GM19372 (cell line): Measurements from ENCODE around the gene WDFY1.
A peak's percentile ranks its signal among the peaks of the same experiment; 100 is the strongest.
"Not testable (repeated sequence)": the region's sequence is repeated elsewhere in the genome, so short reads cannot be mapped to it uniquely, and the experiment has no call there.

Experiments
- ATAC-seq: cut with Tn5 transposase; IDR thresholded peaks from one replicate; pipeline ENCODE4 v1.9.1; 2021; ENCODE audit warnings: mild to moderate bottlenecking, low read depth, moderate library complexity; ENCODE audit not compliant: unreplicated experiment

The WDFY1 gene

GRCh38 chr2:223900531-223900930 is 44.6 kb downstream of the WDFY1 start:
- ATAC-seq = no peak

GRCh38 chr2:223900066-223900465 is 45.1 kb downstream of the WDFY1 start:
- no peak for ATAC-seq

DNA sequence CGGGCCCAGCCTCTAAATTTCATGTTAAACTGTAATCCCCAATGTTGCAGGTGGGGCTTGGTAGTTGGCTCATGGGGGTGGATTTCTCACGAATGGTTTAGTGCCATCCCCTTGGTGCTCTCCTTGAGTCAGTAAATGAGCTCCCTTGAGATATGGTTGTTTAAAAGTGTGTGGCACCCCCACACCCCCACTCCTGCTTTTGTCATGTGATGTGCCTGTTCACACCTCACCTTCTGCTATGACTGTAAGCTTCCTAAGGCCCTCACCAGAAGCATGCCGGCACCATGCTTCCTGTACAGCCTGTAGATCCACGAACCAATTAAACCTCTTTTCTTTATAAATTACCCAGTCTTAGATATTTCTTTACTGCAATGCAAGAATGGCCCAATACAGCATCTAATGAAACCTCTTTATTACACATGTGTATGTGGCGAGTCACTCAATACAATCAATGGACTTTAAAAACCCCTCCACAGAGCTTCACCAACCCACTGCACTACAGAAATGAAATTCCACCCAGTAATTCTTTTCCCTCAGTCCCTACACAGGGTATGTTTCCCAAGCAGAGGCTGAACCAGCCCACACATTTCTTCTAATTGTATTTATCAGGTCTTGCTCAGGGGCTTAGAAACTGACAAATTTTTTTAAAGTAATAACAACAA is 47.3 kb downstream of the WDFY1 start:
- ATAC-seq = no peak

DNA sequence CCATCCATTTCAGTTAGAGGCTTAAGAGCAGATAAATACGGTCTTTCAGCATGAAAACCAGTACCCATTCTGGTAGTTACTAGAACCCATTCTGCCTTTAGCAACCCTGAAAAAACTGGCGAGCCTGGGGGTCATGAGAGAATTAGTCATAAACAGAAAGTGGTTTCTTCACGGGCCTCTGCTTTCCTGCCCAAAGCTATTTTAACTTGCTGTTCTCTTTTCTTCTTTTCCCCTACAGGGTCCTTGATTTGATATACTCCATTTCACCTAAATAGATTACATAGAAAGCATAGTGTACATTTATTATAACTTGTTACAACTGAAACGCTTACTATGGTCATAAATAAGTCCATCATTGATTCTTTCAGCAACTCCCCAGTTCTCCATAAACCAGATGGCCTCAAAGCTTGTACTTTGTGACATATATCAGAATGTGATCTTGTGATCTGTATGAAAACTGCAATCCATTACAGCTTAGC is 48.3 kb downstream of the WDFY1 start:
- ATAC-seq = peak; percentile 64

DNA sequence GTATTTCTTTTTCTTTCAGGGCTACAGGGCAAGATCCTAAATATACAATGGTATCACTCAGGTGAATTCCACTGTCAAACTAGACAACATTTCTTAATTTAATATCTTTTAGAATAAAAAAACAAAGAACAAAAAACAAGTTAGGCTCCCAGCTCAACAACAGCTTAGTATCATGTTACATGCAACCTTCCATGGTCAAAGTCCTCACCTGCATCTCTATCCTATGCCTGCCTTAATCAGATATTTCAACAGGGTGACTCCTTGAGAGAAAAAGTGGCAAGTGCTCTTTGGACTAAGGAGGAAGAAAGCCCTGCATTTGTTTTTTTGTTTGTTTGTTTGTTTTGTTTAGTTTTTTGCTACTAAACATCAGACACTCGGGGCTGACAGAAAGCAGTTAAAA is 50.2 kb downstream of the WDFY1 start:
- ATAC-seq = no peak

GRCh38 chr2:223894009-223894408 is 51.1 kb downstream of the WDFY1 start:
- no peak for ATAC-seq

DNA sequence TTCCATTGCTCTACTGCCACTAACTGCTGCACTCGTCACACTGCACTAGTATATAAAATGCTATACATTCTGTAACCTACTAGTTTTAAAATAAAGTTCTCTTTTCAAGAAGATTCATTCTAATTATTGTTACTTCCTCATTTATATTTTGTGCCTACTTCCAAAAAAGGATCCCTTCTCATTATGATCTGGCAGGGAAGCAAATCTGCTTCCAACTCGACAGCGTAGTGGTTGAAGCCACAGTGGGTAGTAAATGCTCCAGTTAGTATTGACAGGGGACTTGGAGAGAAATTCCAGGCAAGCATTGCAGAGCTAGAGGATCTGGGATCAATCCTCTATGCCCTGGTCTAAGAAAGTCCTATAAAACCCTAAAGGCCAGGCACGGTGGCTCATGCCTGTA is 54.4 kb downstream of the WDFY1 start:
- ATAC-seq = no peak

GRCh38 chr2:223889229-223889628 is 55.9 kb downstream of the WDFY1 start:
- ATAC-seq = no peak

DNA sequence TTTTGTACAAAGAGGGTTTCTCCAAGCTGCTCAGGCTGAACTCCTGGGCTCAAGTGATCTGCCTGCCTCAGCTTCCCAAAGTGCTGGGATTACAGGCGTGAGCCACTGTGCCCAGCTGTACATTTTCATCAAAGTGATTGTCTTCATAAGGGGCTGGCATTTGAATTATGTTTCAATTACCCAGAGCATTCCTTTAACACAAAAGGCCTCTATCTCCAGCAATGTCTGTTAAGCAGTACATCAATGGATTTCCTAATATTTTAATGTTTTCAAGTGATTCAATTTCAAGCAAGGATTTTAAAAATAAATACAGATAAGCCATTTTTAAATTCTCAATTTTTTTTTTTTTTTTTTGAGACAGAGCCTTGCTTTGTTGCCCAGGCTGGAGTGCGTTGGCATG is 56.9 kb downstream of the WDFY1 start:
- ATAC-seq = no peak

DNA sequence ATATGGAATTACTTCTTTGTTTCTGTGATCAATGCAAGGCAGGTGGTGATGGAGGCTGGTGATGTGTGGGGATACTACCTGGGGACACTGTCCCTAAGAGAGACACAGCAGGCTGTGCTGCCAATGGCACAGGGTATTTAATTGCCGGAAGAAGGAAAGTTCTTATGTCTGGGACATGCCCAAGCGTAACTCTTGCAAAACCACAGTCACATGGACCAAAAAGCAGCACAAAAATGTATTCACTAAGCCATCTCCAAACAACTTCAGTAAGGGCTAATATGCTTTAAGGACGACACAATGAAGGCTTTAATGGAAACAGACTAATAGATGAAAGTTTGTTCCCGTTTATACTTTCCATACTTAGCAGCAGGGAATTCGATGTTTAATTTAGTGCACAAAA is 58.0 kb downstream of the WDFY1 start:
- no peak for ATAC-seq

DNA sequence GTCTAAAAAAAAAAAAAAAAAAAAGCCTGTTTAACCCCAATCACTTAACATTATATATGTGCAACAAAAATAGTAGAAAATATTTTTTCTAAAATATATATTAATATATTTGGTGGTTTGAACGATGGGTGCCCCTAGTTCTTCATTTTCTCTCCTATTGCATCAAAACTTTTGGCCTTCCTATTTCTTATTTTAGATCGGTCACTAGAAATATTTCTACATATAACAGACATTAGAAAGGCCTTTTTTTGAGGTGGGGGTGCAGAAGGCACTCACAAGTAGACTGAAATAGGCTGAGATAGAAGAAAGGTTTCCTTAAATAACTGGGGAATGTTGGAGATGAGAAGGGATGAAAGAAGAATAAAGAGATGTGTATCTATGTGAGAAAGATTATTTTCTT is 58.4 kb downstream of the WDFY1 start:
- no peak for ATAC-seq

- peak; percentile 80 for ATAC-seq
These were observed 60.7 kb downstream of the WDFY1 start for GRCh38 chr2:223884399-223884798.

DNA sequence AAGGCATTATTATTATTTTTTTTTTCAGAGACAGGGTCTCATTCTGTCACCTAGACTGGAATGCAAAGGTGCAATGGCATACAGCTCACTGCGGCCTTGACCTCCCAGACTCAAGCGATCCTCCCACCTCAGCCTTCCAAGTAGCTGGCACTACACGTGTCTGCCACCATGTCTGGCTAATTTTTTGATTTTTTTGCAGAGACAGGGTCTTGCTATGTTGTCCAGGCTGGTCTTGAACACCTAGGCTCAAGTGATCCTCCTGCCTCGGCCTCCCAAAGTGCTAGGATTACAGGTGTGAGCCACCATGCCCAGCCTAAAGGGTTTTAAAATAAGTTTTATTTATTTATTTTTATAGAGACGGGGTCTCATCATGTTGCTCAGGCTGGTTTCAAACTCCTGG is 62.4 kb downstream of the WDFY1 start:
- ATAC-seq = no peak

DNA sequence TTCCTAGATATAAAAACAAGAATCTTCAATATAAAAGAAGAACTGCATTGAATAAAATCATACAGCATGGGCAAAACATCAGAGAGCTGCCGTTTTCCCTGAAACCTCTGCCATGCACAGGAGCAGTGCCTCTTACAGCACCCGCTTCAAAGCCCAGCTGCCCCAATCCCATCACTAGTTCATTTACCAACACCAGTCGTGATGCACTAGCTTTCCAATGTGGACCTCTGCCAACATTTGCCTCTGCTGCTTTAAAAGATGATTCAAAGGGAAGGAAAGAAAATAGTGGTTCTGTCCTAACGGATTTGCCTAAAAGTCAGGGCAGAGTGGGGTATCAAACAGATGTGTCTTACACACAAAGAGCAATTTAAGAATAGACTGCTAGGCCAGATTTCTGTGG is 64.3 kb downstream of the WDFY1 start:
- no peak for ATAC-seq

GRCh38 chr2:223877721-223878410 is 67.3 kb downstream of the WDFY1 start:
- no peak for ATAC-seq

DNA sequence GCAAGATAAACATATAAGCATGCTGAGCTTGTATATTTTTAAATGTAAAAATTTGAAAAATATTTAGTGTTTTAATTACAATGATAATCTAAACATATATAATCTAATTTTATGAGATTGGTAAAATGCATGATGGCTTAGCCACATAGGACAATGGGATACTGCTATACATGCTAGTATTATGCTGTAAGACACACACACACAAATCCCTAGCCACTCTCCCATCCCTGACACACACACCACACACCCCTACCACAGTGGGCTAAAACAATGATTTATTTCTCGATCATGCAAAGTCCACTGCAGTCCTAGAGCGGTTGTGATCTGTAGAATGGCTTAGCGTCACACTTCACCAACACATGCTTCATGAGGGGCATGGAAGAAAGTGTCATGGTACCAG is 71.5 kb downstream of the WDFY1 start:
- ATAC-seq = no peak

- not testable (repeated sequence) for ATAC-seq
These were observed 72.4 kb downstream of the WDFY1 start for GRCh38 chr2:223872772-223873171.

DNA sequence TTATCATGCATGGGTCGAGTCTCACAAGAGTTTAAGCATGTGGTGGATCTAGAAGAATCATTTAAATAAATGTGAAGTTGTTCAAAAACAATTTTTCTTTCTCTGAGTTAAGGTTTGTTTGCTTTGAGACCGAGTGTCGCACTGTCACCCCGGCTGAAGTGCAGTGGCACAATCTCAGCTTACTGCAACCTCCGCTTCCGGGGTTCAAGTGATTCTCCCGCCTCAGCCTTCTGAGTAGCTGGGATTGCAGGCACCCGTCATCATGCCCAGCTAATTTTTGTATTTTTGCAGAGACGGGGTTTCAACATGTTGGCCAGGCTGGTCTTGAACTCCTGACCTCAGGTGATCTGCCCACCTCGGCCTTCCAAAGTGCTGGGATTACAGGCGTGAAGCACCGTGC is 73.5 kb downstream of the WDFY1 start:
- not testable (repeated sequence) for ATAC-seq

- no peak for ATAC-seq
These were observed 74.1 kb downstream of the WDFY1 start for GRCh38 chr2:223870840-223871611.

- ATAC-seq = no peak
These were observed 77.1 kb downstream of the WDFY1 start for GRCh38 chr2:223868005-223868404.

- no peak for ATAC-seq
These were observed 79.1 kb downstream of the WDFY1 start for GRCh38 chr2:223865907-223866508.
